Stimulated activated CD8-positive, alpha-beta memory T cell treated with anti-CD3 and anti-CD28 coated beads, Interleukin-15, amount 100 ng/mL, for 48 hours (primary cell): Measurements from ENCODE around the gene COL6A5.
"Not testable (repeated sequence)": the region's sequence is repeated elsewhere in the genome, so short reads cannot be mapped to it uniquely, and the experiment has no call there.

Experiments used
- DNase-seq, 2 donors: peaks; one replicate each; pipeline ENCODE4 v3.0.0-alpha.2; 2020; ENCODE audit warnings: low read depth in 2 of 2

Gene COL6A5

GRCh38 chr3:130448155-130448554, 102.7 kb downstream of the COL6A5 start:
- DNase-seq = not testable (repeated sequence)

- no peak for DNase-seq
Observed at GRCh38 chr3:130456540-130456939, 111.1 kb downstream of the COL6A5 start.

DNA sequence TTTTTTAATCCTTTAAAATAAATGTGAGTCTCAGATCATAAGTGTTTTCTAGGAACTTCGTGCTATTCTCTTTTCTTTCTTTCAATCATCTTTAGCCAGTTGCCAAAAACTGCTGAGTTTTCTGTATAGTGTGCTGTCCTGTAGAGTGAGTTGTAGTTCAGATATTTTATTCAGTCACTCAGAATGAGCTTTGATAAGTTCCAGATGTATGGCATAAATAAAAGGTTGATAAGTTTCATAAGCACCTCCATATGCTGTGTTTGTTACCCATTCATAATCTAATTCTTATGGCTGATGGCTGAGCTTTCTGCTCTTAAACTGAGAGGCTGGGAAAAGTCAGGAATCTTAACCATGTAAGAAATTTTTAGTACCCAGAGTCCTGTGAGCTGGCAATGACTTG, 112.2 kb downstream of the COL6A5 start:
- no peak for DNase-seq

- DNase-seq = no peak
Observed at GRCh38 chr3:130459944-130460343, 114.5 kb downstream of the COL6A5 start.

DNA sequence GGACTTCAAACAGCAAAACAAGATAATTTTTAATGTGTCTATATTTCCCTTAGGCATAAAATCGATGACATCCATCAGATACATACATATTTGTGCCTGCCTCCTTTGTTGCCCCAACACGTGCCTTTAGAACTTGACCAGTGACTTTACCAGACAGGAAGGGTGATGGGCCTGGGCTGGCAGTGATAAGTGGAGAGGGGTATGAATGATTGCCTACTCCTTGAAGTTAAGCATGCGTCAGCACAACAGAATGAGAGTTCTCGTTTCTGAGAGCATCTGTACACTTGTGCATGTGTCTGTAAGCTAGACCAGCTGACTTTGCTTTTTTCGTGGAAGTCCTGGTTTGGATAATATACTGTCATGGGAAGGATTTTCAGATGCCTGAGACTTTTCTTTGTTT, 116.6 kb downstream of the COL6A5 start:
- DNase-seq = no peak

DNA sequence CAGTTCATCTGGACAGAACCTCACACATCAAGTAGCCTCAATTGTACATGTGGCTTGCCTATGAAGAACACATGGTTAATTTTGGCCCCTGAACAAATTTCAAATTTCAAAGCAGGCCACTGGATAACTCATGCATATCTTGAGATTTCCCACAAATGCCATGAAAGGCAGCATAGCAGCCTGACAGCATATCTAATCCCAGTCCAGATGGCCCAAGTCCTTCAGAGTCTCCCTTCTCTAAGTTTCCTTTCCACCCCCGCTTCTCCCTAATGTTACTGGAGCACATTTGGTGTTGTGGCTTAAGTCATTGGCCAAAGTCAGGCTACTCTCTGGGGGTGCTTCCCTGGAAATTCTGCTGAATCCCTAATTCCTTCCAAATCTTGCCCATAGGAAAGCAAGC, 117.7 kb downstream of the COL6A5 start:
- no peak for DNase-seq

DNA sequence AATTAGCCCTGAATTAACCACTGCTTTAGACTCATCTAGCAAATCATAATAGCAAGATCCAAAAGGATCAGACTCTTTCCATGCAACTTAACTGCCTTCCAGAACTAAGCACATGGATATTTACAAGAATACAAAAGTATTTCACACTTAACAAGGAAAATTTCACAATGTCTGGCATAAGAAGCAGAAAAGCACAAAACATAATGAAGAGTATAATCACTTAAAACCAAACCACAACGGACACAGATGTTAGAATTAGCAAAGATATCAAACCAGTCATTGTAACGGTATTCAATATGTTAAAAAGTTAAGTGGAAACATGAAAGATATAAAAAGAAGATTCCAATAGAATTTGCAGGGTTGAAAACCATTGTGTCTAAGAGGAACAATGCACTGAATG, 120.0 kb downstream of the COL6A5 start:
- no peak for DNase-seq

GRCh38 chr3:130468311-130468710, 122.8 kb downstream of the COL6A5 start:
- DNase-seq = no peak

DNA sequence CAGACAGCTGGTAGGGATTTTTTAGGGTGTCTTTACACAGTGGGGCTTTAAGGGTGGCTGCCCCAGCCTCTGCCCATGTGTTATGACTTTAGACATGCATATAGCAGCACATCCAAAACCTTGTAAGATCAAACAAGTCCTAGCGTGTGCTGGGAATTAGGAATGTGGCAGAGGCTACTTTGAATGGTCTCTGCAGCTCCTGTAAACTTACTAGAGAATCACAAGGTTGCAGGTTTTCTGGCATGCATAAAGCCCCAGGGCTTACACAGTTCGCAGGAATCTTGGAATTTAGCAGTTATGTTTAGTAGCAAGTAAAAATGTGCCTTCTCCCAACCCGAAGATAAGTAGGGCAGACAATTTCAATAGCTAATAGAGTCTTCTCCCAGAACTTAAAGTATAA, 124.7 kb downstream of the COL6A5 start:
- no peak for DNase-seq

DNA sequence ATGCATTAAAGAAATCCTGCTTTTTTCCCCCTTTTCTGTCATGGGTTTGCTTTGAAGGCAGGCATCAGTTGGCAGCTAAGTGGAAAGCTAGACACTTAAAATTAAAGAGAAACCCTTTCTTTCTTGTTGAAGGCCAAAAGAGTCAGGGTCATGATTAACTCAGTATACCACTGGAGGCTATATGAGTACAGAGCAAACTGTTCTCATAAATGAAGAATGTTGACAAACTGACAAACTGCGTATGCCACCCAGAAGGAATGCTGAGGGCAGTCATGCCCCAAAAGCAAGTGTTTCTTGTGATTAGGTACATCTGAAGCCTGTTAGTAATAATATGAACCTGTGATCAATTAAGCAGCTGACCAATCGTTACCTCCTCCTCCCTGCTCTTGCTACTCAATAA, 127.9 kb downstream of the COL6A5 start:
- DNase-seq = no peak

- DNase-seq = no peak
Observed at GRCh38 chr3:130480736-130481135, 135.3 kb downstream of the COL6A5 start.

DNA sequence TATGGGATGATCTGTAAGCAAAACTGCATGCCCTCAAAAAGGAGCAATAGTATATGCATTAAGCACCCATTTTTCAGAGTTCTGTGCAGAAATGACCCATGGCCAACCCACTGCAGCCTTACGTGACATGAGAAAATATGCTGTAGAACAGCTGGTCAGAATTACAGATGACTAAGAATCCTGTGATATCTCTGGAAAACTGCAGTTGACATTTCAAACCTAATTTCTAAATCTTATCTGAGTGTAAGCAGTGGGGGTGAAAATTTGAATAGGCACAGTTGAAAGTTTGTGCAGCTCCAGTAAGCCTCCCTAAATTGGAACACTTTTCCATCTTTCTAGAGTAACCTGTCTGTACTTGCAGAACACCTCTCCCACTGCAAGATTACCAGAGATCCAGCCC, 142.8 kb downstream of the COL6A5 start:
- no peak for DNase-seq

DNA sequence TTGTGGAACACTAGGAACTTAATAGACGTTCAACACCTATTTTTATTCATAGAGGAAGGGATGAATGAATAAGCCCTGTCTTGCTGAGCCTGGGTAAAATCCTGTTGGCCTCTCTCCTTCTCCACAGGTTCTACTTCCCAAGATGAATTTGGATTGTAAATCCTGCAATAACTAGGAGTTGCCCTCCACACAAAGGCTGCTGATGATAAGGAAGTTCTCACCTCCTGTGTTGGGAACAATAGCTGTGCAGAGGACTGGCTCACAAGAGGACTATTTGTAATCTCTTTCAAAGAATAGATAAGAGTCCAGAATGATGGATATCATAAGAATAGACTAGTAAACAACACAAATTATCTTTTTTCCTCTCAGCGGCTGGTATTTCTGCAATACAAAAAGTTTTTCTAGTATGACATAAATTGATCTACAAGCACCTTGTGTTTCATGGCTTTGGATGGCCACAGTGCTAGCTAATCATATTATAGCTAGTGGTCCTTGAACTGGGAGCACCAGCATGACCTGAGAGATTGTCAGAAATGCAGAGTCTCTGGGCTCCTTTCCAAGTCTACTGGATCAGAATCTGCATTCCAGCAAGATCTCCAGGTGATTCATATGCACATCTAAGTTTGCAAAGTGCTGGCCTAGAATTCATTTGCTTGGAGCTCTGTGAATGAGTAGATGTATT, 143.4 kb downstream of the COL6A5 start:
- DNase-seq = no peak

DNA sequence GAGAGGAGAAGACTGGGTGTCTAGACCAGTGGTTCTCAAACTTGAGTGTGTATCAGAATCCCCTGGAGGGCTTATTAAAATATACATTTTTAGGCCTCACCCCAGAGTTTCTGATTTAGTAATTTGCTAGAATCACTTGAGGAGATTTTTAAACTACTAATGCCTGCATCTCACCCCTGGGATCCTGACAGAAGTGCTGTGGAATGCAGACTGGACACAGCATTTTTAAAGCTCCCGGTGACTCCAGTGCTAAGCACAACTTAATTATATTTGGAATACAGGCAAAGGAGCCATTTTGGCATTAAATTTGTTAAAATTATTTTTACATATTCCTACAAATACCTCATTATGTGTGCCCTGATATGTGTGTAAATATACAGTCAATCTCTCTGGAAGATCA, 144.8 kb downstream of the COL6A5 start:
- no peak for DNase-seq

DNA sequence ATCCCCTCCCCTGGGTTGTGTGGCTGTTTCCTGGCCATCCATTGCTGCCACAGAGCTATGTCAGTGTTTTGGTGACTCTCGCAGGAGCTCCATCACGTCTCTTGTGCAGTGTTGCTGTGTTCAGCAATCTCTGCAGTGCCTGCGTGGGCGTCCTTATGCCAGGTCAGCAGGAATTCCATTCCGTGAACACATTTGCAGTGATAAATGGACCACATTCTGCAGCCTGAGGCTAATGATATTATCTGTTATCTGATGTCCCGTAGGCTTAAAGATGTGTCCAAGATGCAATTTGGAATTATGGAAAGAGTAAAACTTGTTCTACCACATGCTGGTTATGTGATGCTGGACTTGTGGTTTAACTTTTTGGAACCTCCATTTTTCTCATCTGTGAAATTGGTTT, 146.0 kb downstream of the COL6A5 start:
- no peak for DNase-seq

GRCh38 chr3:130504701-130505100, 159.2 kb downstream of the COL6A5 start:
- DNase-seq = no peak

DNA sequence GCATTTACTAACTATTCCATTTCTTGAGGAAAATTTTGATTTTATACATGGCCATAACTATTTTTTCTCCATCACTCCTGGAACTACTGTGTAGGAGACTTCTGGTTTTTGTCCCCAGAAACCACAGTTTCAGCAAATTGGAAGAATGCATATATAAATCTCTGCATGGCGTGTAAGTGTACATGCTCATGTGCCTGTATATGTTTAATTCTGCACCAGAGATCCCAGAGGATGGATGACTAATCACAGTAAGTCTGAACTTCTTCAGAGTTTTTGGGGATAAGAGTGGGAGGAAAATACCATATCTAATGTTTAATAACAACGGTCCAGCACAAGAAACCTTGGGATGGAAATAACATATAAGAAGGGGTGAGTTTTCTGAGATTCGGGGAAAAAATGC, 160.6 kb downstream of the COL6A5 start:
- DNase-seq = no peak

DNA sequence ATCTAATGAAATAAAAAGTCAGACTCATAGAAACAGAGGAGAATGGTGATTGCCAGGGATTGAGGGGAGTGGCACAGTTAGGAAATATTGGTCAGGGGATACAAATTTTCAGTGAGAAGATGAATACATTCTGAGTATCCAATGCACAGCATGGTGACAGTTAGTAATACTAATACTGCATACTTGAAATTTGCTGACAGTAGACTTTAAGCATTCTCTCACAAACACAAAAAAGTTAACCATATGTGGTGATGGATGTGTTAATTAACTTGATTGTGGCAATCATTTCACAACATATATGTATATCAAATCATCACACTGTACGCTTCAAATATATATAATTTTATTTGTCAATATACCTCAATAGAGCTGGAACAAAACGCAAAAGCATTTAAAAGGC, 162.3 kb downstream of the COL6A5 start:
- DNase-seq = no peak

GRCh38 chr3:130509008-130509407, 163.5 kb downstream of the COL6A5 start:
- DNase-seq = no peak

DNA sequence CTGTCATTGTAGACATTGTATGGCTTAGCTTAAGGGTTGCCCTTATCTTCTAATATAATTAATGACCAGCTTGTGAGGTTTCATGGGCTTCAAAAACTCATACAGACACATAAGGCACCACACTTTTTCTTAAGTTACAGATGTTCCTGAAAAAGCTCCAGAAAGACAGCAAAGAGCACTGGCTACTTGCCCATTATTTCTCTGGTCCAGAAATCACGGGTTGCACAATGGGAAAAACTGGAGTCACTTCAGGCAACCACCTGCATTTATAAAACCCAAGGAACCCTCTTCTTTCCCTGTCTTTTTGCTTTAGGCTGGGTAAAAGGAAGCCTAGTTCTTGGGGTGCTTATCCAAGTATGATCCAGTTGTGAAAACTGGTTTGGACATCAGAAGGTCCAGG, 169.2 kb downstream of the COL6A5 start:
- no peak for DNase-seq

DNA sequence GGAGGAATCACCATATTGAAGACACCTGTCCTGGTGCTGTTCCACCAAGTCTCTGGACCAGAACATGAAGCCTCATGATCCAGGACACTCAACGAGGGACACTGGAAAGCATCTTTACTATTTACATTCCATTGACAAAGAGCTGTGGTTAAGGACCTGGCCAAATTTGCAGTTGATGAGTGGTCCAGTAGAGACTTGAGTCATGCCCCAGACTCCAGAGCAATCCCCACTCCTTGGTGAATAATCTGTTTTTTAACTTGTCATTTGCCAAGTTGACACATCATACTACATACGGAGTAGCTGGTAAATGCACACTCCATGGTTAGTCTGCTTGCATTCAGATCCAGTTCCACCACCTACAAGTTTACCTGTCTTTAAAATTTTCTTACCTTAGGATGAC, 170.3 kb downstream of the COL6A5 start:
- DNase-seq = no peak

GRCh38 chr3:130516645-130517512, 171.4 kb downstream of the COL6A5 start, which contains the start of gene COL6A6:
TSS of gene COL6A6 (plus strand) at chr3:130517177. CDS start at chr3:130560365, 43,188 bp downstream.
- no peak for DNase-seq

DNA sequence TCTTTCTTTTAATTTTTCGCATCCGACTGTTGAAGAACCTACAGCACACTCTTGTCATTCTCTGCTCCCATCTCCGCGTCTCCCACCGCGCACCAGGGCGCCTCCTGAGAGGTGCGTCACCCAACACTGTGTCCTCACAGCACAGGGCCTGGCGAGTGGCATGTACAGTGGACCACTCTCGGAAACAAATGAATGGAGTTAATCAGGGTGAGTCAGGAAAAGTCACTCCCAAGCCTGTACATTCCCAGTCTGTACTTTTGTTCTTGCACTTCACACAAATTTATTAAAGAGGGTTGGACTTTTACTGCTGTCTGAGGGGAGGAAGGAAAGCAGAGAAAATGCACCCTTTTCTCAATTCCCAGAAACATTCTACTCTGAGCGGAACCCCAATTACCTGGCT, 172.1 kb downstream of the COL6A5 start:
- DNase-seq = no peak
